Choroid plexus epithelial cell (primary cell): ENCODE results near the gene OR2AG1.
"Not testable (repeated sequence)": the region's sequence is repeated elsewhere in the genome, so short reads cannot be mapped to it uniquely, and the experiment has no call there.

ENCODE experiments used
- DNase-seq: peaks from one replicate; pipeline ENCODE4 v3.0.0-alpha.2; 2010; ENCODE audit warnings: low read depth
- H3K4me3 ChIP-seq: 2 replicates; pipeline ENCODE4 v1.5.1; 2011; ENCODE audit warnings: low read depth, mild to moderate bottlenecking, control low read depth, low read length, moderate library complexity
- CTCF ChIP-seq: conservative IDR thresholded peaks from 2 replicates; pipeline ENCODE4 v1.5.1; 2011; ENCODE audit warnings: low read depth, mild to moderate bottlenecking, control low read depth, inconsistent platforms, low read length, moderate library complexity

The OR2AG1 gene

GRCh38 chr11:6790546-6790945 is 7.7 kb downstream of the OR2AG1 start:
- no peak for TF ChIP-seq CTCF
- DNase-seq = no peak
- no peak overlapping the region for H3K4me3 ChIP-seq

DNA sequence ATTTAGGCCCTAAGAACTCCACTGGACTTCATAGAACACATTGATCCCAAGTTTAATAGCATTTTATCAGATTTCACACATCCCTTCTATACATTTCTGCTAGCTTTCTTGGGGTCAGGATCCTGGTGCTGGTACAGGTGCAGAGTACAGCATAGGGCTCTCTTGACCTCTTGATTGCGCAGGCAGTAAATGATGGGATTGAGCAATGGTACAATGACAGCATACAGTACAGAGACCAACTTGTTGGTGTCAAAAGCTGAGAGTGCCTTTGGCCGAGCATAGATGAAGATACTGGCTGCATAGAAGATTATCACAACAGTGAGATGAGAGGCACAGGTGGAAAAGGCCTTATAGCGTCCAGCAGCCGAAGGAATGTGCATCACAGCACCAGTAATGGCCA is 11.8 kb downstream of the OR2AG1 start:
- DNase-seq = no peak
- no peak overlapping the region for H3K4me3 ChIP-seq
- TF ChIP-seq CTCF = no peak

DNA sequence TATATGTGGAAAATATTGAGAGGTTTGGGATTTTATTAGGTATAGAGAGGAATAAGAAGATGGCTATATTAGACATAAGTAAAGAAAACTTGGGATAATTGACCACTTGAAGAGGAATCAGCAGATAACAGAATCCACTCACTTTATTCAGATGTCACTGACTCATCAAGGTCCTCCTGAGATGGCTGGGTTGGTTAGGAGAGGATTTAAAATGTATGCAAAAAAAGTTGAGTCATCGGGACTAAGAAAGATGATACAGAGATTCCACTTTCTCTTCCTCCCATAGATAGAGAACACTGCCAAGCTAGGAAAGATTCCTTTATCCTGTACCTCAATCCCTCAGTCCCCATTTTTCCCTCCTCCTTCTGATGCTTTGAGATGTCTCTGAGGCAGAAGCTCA is 16.6 kb downstream of the OR2AG1 start, which contains the start of gene OR6A2:
Gene OR6A2, minus strand, starts transcription at position 288 of the 400 bp plus-strand sequence. CDS start 3,981 bp downstream, outside the sequence.
- DNase-seq = peak; percentile 20
- no peak within 1 kb of the TSS for H3K4me3 ChIP-seq
- no peak for TF ChIP-seq CTCF

GRCh38 chr11:6801075-6801474 is 18.3 kb downstream of the OR2AG1 start:
- DNase-seq, H3K4me3 ChIP-seq: not testable (repeated sequence)

DNA sequence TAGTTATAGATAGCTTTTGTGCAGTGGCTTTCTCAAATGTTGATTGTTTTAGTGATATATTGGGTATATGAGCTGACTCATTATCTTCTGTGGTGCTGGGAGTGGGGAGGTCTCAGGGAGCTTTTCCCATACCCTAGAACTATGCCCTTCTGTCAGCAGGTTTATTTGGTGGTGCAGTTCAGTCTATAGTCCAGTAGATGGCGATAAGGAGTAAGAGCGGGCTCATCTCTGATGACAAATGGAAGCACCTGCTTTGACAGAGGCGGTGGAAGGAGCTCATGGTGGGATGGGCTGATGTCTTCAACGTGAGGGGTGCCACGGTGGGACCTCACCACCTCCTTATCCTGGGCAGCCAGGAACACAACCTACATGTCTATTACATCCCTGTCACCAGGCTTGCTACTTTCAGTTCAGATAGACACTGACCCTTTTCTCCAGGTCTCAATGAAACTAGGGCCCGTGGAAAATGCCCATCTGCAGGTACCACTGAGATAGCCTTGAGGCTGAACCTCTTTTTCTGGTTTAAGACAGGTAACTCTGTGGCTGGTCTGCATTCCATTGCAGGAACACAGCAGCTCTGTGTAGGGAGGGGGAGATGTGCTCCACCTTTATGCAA is 29.7 kb downstream of the OR2AG1 start:
- peak; percentile 65 for DNase-seq
- TF ChIP-seq CTCF = peak; percentile 93
- no peak overlapping the region for H3K4me3 ChIP-seq

GRCh38 chr11:6813656-6814055 is 30.8 kb downstream of the OR2AG1 start:
- no peak overlapping the region for H3K4me3 ChIP-seq
- no peak for TF ChIP-seq CTCF
- DNase-seq = peak; percentile 5

DNA sequence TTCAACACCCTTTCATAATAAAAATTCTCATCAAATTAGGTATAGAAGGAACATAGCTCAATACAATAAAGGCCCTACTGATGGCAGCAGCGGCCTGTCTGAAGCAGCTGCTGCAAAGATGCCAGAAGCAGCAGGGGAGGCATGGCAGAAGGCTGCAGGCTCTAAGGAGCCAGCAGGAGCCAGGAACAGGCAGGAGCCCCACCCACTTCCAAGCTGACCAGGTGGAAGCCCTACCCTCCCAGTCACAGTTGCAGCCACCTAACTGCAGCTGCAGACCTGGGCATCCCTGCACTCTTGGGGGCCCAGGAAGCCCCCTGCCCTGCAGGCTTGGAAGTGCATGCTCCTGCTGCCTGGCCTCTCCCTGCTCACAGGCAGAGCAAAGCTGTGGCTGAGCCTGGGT is 34.9 kb downstream of the OR2AG1 start:
- no peak overlapping the region for H3K4me3 ChIP-seq
- peak; percentile 43 for TF ChIP-seq CTCF
- DNase-seq = peak; percentile 60
